GM19240 (cell line): ENCODE data around the gene HSPA6.
"Not testable (repeated sequence)": the region's sequence is repeated elsewhere in the genome, so short reads cannot be mapped to it uniquely, and the experiment has no call there.

ENCODE experiments used
- DNase-seq: peaks from one replicate; pipeline ENCODE4 v3.0.0; 2011; ENCODE audit warnings: low spot score; ENCODE audit not compliant: insufficient read length

The HSPA6 gene

DNA sequence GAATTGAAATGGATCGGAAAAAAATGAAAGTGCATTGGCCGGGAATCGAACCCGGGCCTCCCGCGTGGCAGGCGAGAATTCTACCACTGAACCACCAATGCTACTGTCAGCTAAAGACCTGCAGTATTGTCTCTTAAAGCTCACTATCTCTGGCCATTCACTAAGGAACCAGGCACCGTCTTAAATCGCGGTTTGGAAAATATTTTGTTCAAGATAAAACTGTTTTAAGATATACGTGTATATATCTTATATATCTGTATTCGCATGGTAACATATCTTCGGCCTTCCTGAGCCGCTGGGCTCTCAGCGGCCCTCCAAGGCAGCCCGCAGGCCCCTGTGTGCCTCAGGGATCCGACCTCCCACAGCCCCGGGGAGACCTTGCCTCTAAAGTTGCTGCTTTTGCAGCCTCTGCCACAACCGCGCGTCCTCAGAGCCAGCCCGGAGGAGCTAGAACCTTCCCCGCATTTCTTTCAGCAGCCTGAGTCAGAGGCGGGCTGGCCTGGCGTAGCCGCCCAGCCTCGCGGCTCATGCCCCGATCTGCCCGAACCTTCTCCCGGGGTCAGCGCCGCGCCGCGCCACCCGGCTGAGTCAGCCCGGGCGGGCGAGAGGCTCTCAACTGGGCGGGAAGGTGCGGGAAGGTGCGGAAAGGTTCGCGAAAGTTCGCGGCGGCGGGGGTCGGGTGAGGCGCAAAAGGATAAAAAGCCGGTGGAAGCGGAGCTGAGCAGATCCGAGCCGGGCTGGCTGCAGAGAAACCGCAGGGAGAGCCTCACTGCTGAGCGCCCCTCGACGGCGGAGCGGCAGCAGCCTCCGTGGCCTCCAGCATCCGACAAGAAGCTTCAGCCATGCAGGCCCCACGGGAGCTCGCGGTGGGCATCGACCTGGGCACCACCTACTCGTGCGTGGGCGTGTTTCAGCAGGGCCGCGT is at the start of gene HSPA6:
Gene HSPA6, plus strand, starts transcription at position 724 of the 925 bp plus-strand sequence. Its CDS starts 119 bp downstream, at position 843.
- not testable (repeated sequence) for DNase-seq

- DNase-seq = not testable (repeated sequence)
Observed at GRCh38 chr1:161477711-161478110, 46.6 kb upstream of the HSPA6 start.

DNA sequence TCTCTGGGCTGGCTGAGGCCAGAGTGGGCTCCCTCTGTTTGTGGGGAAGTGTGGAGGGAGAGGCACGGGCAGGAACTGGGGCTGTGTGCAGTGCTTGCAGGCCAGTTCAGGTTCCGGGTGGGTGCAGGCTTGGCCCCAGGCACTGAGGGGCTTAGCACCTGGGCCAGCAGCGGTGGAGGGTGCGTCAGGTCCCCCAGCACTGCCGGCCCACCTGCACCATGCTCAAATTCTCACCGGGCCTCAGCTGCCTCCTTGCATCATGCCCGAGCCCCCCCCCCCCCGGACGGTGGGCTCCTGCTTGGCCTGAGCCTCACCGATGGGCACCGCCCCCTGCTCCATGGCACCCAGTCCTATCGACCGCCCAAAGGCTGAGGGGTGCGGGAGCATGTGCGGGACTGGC is 45.4 kb upstream of the HSPA6 start:
- DNase-seq = no peak

GRCh38 chr1:161480381-161481035 is 43.8 kb upstream of the HSPA6 start:
- no peak for DNase-seq

- no peak for DNase-seq
Observed at GRCh38 chr1:161481624-161482392, 42.5 kb upstream of the HSPA6 start.

GRCh38 chr1:161482610-161483009 is 41.7 kb upstream of the HSPA6 start:
- no peak for DNase-seq

GRCh38 chr1:161483361-161483760 is 41.0 kb upstream of the HSPA6 start:
- DNase-seq = no peak

GRCh38 chr1:161484613-161485012 is 39.7 kb upstream of the HSPA6 start:
- DNase-seq = no peak

GRCh38 chr1:161486806-161487741 is 37.3 kb upstream of the HSPA6 start:
- DNase-seq = peak; percentile 60

DNA sequence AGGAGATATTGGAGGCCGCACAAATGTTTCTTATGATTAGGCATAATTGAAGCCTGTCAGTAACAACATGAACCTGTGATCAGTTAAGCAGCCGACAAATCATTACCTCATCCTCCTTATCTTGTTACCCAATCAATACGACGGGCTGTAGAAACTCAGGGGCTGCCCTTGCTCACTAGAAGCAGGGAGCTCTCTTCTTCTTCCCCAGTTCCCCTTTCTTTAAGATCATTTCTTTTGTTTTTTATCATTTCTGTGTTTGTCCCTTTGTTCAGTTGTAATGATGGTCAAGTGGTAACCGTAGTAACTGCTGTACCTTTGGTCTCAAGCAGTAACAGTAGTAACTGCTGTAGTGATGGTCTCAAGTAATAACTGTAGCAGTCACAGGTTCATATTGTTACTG is 32.9 kb upstream of the HSPA6 start:
- DNase-seq = no peak

GRCh38 chr1:161492827-161493226 is 31.5 kb upstream of the HSPA6 start:
- DNase-seq = no peak

DNA sequence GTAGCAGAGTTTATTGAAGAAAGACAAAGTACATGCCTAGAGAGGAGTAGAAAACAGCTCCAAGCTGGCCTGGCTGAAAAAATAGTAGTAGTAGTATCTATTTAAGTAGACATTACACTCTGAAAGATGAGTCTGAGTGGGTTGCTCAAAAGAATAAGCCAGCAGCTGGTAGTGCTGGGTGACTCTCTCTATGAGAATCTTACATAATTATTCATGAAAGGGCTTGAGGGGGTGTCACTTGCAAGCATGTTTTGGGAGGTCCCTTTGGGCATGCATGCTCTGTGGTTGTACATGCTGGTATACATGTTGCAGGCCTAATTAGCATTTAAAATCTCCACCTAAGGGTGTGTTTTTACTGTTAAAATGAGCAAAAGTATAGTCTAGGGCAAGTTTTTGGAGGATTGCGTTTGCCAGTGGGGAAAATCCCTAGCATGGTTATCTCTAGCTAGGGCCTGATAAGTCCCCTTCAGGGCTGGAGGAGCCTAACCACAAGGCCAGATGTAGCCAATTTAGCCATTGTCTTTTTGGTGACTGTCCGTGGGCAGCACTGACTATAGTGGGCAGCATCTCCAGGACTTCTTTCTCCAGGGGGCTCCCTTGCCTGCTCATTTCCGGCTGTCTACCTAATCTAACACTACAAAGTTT is 30.1 kb upstream of the HSPA6 start:
- DNase-seq = no peak

DNA sequence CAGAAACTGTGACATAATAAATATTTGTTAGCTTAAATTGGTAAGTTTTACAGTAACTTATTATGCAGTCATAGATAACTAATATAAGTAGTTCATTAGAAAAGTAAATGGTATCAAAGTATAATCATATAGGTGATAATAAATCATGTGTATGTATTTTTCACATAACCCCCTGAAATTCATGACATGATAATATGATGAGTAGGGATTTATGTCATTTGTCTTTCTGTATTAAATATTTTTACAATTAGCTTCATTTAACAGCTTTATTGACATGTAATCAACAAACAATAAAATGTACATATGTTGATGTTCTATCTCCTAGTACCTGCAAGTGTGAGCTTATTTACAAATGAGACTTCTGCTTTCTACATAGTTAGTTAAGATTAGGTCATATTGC is 28.9 kb upstream of the HSPA6 start:
- no peak for DNase-seq

DNA sequence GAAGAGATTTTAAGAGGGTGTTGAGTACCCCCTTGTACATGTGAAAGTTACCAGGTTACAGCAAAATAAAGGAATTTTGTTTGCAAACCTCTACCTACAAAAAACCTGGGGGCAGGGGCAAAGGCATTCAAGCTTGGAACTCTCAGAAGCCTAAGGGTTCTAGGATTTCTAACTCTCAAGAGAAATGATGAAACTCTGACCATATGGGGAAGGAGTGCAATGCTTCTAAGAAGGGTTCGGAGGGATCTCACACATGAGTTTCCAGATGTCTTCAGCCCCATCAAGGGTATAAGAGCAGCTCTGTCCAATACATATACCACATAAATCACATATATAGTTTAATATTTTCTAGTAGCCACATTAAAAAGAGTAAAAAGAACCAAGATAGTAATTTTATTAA is 26.4 kb upstream of the HSPA6 start:
- no peak for DNase-seq

- no peak for DNase-seq
Observed at GRCh38 chr1:161498646-161499045, 25.7 kb upstream of the HSPA6 start.

GRCh38 chr1:161499099-161500039 is 25.0 kb upstream of the HSPA6 start:
- no peak for DNase-seq

GRCh38 chr1:161501234-161501633 is 23.1 kb upstream of the HSPA6 start:
- no peak for DNase-seq

GRCh38 chr1:161502181-161502580 is 22.2 kb upstream of the HSPA6 start:
- DNase-seq = no peak
